SK-N-SH (cell line): Measurements from ENCODE around the gene CCDC68.

Experiments used
- CTCF ChIP-seq: fragments of 200-600 bp; sonication (generic); IDR thresholded peaks from 2 replicates; pipeline ENCODE4 v1.6.1; 2017; ENCODE audit warnings: antibody characterized with exemption, mild to moderate bottlenecking, moderate library complexity
- GABPA ChIP-seq: IDR thresholded peaks from 2 replicates; pipeline ENCODE4 v1.4.0; 2012; ENCODE audit warnings: low read depth, mild to moderate bottlenecking
- MEF2A ChIP-seq: IDR thresholded peaks from 2 replicates; pipeline ENCODE4 v1.4.0; 2012; ENCODE audit warnings: low read depth, borderline replicate concordance
- NFIC ChIP-seq: IDR thresholded peaks from 2 replicates; pipeline ENCODE4 v1.4.0; 2012; ENCODE audit warnings: borderline replicate concordance
- POLR2AphosphoS5 ChIP-seq: IDR thresholded peaks from 2 replicates; pipeline ENCODE4 v1.6.1; 2012; ENCODE audit warnings: low read depth, low read length
- RAD21 ChIP-seq: IDR thresholded peaks from 2 replicates; pipeline ENCODE4 v1.6.1; 2012; ENCODE audit warnings: mild to moderate bottlenecking, low read length
- REST ChIP-seq: IDR thresholded peaks from 2 replicates; pipeline ENCODE4 v1.6.1; 2012; ENCODE audit warnings: mild to moderate bottlenecking, low read depth, low read length, moderate library complexity
- TAF1 ChIP-seq: IDR thresholded peaks from 2 replicates; pipeline ENCODE4 v1.6.1; 2012; ENCODE audit warnings: low read depth, mild to moderate bottlenecking, low read length, moderate library complexity, borderline replicate concordance
- USF1 ChIP-seq: IDR thresholded peaks from 2 replicates; pipeline ENCODE4 v1.4.0; 2012; ENCODE audit warnings: low read depth, borderline replicate concordance

- TF ChIP-seq CTCF (no peak), USF1 (no peak), POLR2AphosphoS5 (no peak), MEF2A (no peak), NFIC (no peak), TAF1 (no peak), RAD21 (no peak), REST (no peak), GABPA (no peak)
Measured at GRCh38 chr18:54945576-54946125, 13.6 kb downstream of the CCDC68 start.
